HG03354 (cell line): ENCODE data around the gene RAB7A.
"Not testable (repeated sequence)": the region's sequence is repeated elsewhere in the genome, so short reads cannot be mapped to it uniquely, and the experiment has no call there.

Experiments
- ATAC-seq: cut with Tn5 transposase; IDR thresholded peaks from one replicate; pipeline ENCODE4 v1.9.1; 2021; ENCODE audit warnings: mild to moderate bottlenecking; ENCODE audit not compliant: unreplicated experiment, poor library complexity, severe bottlenecking

The RAB7A gene

DNA sequence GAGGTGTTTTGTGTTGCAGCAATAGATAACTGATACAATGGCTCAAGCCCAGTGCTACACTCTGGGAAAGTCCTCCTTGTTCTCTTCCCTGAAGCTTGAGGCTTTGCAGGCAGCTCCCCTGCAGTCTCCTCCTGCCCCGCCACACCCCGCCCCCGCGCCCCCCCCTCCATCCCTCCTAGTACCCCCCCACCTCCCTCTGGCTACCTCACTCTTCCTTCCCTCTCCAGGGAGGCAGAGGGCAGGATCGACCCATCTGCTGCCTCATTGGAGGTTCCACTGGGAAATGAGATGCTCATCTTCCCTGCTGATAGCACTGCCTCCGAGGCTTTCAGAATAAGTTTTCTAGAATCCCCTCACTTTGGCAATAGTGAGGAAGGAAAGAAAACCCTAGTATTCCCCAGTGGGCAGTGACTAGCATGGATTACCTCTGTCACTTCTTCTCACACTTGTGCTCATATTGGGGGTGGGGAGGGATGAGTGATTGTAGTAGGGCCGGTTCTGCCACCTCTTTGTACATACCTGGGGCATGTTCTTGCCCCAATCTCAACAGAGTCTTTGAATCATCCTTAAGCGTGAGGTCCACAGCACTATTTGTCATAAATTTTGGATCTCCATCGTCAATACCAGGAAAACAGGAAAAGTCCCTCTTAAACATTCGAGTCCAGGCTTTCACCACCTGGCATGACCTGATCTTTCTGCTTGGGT lies 16.3 kb upstream of the RAB7A start:
- no peak for ATAC-seq

DNA sequence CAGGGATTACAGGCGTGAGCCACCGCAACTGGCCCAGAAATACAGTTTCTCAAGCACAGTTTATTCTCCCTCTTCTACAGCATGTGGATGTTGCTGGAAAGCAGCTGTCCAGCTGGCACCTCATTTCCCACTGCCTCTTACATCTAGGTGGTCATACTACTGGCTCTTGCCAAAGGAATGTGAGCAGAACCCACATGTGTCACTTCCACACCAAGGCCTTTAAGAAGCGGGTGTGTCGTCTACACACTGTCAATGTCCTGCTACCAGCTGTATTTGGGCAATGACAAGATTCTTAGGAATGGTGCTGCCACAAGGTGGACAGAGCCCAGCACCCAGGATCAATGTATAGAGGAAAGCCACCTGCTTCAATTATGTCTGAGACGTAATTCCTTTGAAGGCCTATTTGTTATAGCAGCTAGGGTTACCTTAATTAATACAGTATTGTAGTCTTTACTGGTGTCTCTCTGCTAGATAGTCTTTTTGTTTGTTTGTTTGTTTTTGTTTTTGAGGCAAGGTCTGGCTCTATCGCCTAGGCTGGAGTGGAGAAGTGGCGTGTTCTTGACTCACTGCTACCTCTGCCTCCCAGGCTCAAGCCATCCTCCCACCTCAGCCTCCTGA lies 15.1 kb upstream of the RAB7A start:
- ATAC-seq, result no peak

DNA sequence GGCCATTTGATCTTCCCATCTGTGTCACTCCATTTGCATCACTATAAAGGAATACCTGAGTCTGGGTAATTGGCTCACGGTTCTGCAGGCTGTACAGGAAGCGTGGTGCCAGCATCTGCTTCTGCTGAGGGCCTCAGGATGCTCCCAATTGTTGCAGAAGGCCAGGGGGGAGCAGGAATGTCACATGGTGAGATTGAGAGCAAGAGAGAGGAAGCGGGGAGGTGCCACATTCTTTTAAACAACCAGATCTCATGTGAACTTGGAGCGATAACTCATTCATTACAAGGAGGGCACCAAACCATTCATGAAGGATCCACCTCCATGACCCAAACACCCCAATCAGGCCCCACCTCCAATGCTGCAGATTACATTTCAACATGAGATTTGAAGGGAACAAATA lies 13.1 kb upstream of the RAB7A start:
- ATAC-seq, result no peak

DNA sequence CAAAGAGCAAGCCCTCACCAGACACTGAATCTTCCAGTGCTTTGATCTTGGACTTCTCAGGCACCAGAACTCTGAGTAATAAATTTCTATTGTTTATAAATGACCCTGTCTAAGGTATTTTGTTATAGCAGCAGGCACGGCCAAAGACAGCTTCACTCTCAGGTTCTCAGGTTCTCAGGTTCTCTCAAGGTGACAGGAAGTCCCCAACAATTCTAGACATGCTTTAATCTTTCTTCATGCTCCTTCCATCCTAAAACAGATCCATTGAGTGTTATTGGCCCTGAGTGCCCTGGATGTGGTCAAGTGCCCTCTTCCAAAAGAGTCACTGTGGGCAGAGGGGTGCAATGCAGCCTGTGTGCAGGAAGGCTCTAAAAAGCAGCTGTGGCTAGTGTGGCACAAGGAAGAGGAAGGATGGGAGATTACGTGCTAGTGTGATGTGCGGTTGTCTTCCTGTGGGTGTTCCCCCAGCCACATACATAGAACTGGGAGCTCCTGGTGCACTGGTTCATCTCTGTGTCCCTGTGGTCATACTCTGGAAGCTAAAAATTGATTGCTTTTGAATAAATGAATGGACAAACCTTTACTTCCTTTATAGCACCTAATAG lies 11.0 kb upstream of the RAB7A start:
- no peak for ATAC-seq

DNA sequence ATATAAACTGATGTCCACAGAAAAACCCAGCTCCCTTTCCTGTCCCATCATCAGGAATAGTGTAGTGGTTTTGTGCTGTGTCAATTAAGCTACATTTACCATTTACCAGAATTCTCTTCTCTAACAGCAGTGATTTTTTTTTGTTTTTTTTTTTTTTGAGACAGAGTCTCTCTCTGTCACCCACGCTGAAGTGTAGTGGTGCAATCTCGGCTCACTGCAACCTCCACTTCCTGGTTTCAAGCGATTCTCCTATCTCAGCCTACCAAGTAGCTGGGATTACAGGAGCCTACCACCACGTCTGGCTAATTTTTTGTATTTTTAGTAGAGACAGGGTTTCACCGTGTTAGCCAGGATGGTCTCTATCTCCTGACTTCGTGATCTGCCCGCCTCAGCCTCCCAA lies 7.1 kb upstream of the RAB7A start:
- ATAC-seq, result not testable (repeated sequence)

DNA sequence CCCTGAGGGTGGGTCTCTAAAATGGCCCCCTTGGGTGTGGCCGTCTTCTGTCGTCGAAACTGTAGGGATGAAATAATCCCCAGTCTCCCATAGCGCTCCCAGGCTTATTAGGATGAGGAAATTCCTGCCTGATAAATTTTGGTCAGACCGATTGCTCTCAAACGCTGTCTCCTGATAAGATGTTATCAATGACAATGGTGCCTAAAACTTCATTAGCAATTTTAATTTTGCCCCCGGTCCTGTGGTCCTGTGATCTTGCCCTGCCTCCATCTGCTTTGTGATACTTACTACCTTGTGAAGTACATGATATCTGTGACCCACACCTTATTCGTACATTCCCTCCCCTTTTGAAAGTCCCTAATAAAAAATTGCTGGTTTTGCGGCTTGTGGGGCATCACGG lies 5.1 kb upstream of the RAB7A start:
- no peak for ATAC-seq

DNA sequence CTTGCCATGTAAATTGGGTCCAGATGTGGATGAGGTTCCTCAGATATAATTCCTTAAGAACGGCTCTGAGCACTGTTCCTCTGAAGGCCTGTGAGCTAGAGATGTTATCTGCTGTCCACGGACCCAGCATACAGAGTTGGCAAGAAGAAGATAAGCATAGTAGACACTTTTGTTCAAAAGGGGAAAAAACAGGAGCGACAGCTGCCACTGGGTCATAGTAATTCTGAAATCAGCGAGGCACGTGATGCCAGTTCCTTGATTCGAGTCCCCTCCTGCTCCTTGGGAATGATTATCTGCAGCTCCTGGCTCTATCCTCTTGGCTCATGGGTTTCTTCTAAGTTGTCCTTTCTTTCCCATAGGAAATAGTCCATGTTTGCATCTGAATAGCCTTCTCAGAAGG lies 2.5 kb upstream of the RAB7A start:
- no peak for ATAC-seq

DNA sequence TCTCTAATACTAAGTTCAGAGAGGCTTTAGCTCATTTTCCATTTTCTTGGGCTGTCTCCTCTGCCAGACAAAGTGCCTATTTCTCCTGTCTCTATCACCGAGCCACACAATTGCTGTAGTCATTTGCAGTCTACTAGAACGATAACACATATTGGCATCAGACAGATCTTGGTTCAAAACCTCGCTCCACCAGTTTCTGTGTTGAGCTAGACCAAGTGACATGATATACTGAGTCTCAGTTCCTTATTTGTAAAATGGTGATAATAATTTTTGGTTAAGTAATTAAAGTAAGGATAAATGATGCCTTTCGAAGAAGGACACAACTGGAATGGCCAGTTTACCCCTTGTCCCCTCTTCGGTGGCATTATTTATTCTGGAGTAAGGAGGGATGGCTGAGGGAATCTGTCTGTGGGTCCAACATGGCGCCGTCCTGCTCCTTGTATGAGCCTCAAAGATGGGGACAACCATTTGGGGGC lies 398 bp upstream of the RAB7A start:
- peak; percentile 24 for ATAC-seq

DNA sequence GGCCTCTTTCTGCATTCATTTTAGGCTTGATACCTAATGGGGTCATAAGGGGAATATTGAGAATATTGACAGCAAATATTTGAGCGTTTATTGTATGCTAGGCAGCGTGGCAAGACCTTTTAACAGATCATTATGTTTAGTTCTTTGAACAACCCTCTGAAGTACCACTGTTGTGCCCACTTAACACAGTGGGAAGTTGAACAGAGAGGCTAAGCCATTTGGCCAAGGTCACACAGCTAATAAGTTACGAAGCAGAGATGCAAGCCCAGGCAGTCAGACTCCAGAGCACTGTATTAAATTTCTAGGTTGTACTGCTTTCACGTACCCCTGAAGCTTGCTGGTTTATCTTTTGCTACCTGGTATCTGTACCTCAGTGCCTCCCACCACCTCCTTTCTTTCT lies 1.1 kb downstream of the RAB7A start:
- ATAC-seq, result no peak

DNA sequence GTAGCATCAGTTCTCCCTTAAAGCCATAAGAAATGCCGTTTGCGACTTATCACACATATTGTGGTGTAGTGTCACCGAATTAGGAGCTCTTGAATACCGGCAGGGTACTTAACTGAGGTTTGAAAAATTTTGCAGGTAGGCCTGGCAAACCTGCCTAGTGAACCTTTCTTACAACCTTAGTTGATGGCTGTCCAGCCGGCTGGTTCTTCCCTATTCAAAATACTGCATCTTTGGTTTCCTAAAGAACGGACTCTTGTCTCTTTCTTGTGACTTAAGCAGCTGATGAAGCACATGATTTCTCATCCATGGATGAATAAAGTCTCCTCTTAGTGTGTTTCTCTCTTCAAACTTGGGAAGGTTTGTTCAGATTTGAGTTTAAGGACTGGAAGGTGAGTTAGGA lies 1.5 kb downstream of the RAB7A start:
- no peak for ATAC-seq

DNA sequence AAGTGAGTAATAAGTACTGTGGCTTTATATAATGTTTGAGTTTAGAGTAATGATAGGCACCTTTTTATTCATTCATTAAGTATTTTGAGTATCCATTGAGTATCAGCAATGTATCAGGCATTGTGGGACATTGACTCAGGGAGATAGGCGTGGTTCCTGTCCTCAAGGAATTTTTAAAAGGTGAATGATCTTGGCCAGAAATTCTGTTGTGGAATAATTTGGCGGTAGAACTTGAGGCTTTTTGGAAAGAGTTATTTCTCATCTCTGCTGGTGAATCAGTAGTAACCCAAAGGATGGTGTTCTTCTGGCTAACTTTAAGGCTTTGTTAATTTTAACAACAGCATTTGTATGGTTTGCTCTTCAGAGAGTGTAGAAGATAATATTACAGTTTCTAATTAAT lies 2.0 kb downstream of the RAB7A start:
- ATAC-seq, result no peak

DNA sequence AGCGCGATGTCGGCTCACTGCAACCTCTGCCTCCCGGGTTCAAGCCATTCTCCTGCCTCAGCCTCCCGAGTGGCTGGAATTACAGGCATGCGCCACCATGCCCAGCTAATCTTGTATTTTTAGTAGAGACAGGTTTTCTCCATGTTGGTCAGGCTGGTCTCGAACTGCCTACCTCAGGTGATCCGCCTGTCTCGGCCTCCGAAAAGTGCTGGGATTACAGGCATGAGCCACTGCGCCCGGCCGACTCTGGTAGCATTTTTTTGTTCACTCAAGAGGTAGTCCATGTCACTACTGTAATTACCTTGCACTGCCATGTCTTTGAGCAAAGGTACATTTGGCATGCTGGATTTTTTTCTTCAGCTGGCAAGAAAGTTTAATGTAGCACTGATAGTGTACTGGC lies 2.5 kb downstream of the RAB7A start:
- ATAC-seq, result not testable (repeated sequence)

DNA sequence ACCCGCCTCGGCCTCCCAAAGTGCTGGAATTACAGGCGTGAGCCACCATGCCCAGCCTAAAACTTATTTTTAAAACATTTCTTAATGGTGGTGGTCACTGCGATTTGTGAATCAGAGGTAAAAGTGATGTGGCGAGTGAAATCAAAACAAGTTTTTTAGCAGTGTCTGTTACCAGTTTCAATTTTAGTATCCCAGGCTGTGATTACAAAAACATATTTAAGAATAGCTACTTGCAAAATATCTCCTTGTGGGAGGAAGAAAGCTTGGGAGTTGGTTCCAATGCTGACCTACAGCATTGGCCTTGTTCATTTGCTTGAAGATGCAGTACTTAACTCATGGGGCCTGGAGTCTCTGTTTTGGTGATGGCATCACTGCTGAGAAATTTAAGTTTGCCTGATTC lies 4.5 kb downstream of the RAB7A start:
- ATAC-seq, result no peak

DNA sequence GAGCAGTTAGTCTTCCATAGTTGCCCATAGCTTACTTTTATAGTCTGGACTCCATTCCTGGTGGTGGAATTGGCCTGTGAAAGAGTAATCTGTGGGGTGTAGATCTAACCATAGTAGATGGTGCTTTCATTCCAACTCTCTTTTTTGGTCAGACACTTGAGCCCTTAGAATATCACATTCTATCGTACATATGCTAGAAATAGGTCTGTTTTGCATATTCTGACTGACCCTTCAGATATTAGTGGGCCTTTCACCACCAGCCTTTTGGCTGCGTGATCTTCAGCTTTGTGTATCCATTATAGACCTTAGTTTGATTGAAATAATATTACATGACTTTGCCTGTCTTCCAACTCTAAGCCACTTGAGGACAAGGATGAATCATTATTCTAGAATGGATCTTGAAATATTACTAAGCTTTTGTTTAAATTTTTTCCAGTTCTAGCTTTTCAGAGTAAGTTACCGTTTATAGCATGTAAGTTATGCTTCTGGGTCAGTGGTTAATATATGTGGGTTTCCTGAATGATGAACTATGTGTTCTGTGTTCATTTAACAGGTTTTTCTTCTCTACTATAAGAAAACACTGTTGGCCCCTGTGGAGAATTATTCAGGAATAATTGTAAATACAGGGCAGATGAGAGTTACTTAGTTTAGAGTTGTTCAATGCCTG lies 8.7 kb downstream of the RAB7A start:
- ATAC-seq, result peak; percentile 66

DNA sequence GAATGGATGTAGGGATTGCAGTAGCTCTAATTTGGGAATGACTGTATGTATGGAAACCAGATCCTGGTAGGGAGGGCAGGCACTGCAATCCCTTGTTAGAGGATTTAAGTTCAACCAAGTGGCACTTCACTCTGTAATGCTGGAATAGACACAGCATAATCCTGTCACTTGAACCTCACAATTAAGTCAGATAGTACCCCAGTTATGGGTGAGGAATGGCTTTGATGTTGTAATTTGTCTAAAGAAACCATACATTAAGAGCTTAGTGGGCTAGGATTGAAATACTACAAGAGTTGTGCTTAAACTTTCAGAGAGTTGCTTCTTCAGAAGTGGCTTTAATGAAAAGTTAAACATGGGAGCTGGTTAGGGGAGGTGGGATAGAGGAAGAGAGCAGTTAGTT lies 9.3 kb downstream of the RAB7A start:
- ATAC-seq, result no peak

DNA sequence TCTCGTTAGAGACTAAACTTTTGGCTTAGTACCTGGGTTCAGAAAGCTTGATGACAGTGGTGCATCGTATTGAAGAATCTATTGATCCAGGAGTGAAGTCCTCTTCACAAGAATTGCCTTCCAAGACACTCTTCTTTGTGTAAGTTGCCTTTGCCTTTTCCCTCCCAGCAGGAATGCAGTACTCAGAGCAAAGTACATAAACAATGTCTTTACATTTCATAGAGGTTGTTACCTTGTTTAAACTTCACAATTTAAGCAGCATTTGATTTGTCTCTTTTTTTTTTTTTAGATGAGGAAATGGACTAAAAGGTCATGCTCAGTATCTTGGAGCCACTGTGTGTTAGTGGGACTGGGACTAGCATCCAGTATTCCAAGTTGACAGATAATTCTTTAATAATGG lies 9.9 kb downstream of the RAB7A start:
- no peak for ATAC-seq

DNA sequence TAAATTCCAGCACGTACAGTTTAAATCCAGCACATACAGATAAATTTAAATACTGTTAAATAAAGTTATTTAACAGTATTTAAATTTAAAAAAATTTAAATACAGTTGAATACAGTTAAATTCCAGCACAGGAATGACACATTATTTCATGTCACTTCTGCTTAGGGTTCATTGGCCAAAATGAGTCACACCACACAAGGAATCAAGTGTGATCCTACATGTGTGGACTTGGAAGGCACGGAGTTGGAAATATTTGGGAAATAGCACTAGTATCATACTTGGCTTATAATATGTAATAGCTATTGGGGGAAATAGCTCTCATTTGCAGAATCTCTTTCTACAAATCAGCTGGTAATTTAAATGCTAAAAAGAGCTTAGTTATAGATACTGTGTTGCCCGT lies 10.6 kb downstream of the RAB7A start:
- no peak for ATAC-seq

DNA sequence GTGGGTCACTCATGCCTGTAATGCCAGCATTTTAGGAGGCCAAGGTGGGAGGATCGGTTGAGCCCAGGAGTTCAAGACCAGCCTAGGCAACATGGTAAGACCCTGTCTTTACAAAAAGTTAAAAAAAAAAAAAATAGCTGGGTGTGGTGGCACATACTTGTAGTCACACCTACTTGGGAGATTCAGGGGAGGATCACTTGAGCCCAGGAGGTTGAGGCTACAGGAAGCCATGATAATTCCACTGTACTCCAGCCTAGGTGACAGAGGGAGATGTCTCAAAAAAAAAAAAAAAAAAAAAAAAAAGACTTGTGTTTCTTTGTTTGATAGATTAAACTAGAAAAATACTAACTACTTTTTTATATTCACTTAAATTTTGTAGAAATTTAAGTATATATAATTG lies 14.6 kb downstream of the RAB7A start:
- ATAC-seq, result no peak

DNA sequence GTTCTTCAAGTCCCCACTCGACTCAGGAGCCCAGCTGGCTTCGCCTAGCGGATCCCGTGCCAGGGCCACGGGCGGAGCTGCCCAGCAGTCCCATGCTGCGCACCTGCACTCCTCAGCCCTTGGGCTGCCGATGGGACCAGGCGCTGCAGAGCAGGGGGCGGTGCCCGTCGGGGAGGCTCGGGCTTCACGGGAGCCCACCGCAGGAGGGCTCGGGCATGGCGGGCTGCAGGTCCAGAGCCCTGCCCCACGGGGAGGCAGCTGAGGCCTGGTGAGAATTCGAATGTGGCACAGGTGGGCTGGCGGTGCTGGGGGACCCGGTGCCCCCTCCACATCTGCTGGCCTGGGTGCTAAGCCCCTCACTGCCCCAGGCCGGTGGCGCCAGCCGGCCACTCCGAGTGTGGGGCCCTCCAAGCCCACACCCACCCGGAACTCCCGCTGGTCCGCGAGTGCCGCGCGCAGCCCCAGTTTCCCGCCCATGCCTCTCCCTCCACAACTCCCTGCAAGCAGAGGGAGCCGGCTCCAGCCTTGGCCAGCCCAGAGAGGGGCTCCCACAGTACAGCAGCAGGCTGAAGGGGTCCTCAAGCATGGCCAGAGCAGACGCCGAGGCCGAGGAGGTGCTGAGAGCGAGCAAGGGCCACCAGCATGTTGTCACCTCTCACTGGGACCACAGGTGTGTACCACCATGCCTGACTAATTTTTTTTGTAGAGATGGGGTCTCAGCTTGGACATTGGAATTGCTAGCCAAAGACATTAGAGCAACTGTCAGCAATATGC lies 17.0 kb downstream of the RAB7A start:
- no peak for ATAC-seq

DNA sequence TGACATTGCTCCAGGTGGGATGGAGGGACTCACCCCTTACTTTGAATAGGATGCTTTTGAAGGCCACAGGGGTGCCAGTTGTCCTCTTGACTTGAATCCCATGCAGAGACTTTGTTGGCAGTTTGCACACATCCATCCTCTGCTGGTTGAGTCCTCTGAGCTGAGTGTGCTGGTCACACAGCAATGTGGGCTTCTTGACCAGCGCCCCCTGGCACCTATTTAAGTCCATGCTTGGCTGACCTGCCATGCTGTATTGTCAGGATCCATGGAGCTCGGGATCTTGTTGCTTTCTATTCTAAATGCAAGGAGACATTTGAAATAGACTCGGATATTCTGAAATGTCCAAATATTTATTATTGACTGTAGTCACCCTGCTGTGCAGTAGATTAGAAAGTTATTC lies 19.8 kb downstream of the RAB7A start:
- no peak for ATAC-seq
